Measurements from ENCODE around the gene TVP23B.
"Not testable (repeated sequence)": the region's sequence is repeated elsewhere in the genome, so short reads cannot be mapped to it uniquely, and the experiment has no call there.

Gene TVP23B

DNA sequence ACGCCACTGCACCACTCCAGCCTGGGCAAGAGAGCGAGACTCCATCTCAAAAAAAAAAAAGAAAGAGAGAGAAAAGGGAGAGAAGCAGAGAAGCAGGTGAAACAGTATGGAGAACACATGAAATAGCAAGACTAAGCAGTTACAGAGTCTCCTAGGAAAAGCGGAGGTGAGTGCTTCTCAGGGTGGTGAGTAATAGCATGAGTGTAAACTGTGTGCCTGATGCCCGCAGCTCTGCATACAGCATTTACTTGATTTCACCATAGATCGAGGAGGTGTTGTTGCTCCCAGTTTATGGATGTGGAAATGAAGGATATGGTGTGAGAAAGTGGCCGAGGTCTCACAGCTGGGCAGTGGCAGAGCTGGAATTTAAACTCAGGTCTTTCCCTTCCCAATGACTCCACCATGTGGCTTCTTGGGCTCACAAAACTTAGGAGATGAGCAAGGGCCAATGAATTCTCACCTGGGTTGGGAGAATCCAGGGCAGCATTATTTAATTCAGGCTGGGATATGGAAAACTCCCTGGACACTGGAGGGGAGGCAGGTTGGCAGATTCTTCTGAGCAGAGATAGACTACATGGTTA lies 27.1 kb upstream of the TVP23B start:
- not testable (repeated sequence) for H3K27ac ChIP-seq; H3K4me3 ChIP-seq (IDR thresholded peaks at IDR 0.05; ENCODE audit: insufficient read depth, low read depth, low read length); H3K9ac ChIP-seq; H3K36me3 ChIP-seq (ENCODE audit: insufficient read depth); H3K4me2 ChIP-seq; H3K4me1 ChIP-seq (ENCODE audit: low read depth, poor library complexity, severe bottlenecking); H2AFZ ChIP-seq (ENCODE audit: low read depth); H4K20me1 ChIP-seq (ENCODE audit: insufficient read depth); H3K27me3 ChIP-seq (ENCODE audit: insufficient read depth, low read depth); H3K79me2 ChIP-seq (ENCODE audit: insufficient read depth, low read depth)

DNA sequence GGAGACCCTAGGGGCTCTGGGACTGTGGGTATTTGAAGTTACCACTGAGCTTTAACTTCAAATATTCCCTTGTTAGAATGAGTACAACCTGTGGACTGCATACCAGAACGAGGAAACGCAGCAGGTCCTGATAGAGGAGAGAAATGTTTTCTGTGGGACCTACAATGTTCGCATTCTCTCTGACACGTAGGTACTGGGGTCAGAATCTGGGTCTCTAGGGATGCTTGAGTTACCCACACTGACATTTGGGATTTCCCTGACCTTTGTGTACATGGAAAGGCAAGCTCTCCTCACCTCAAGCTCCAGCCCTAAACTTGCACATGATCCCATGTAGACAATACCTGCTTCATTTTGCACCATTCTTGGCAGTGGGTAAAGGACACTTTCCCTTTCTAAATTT lies 25.0 kb upstream of the TVP23B start:
- not testable (repeated sequence) for H3K27me3 ChIP-seq (ENCODE audit: insufficient read depth, low read depth); H3K4me1 ChIP-seq (ENCODE audit: low read depth, poor library complexity, severe bottlenecking); H3K4me3 ChIP-seq (IDR thresholded peaks at IDR 0.05; ENCODE audit: insufficient read depth, low read depth, low read length); H4K20me1 ChIP-seq (ENCODE audit: insufficient read depth); H2AFZ ChIP-seq (ENCODE audit: low read depth); H3K27ac ChIP-seq; H3K79me2 ChIP-seq (ENCODE audit: insufficient read depth, low read depth); H3K9ac ChIP-seq; H3K36me3 ChIP-seq (ENCODE audit: insufficient read depth); H3K4me2 ChIP-seq

DNA sequence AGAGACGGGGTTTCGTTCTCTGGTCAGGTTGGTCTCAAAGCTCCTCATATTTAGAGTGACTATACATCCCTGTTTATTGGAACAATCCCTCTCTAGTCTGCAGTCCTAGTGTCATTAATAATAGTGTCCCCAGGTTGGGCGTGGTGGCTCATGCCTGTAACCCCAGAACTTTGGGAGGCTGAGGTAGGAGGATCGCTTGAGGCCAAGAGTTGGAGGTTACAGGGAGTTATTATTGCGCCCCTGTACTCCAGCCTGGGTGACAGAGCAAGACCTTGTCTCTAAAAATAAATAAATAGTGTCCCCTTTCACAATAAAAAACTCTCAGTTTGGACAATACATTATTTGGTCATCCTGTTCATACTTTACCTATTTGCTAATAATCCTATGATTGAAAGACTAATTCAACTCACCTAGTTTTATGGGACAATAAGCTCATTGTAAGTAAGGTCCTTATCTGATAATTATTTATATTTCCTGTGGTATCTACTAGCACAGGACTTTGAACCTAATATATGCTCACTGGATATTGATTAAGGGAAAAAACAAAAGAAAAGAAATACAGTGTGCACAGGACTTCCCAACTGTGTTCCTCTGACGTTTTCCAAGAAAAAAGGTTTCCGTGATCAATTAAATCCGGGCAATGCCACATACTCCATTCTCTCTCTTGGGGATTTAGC lies 23.5 kb upstream of the TVP23B start:
- H3K79me2 ChIP-seq (ENCODE audit: insufficient read depth, low read depth); H3K36me3 ChIP-seq (ENCODE audit: insufficient read depth); H3K4me3 ChIP-seq (IDR thresholded peaks at IDR 0.05; ENCODE audit: insufficient read depth, low read depth, low read length); H3K4me1 ChIP-seq (ENCODE audit: low read depth, poor library complexity, severe bottlenecking); H3K9ac ChIP-seq; H3K27me3 ChIP-seq (ENCODE audit: insufficient read depth, low read depth); H3K27ac ChIP-seq; H2AFZ ChIP-seq (ENCODE audit: low read depth); H4K20me1 ChIP-seq (ENCODE audit: insufficient read depth); H3K4me2 ChIP-seq: not testable (repeated sequence)

GRCh38 chr17:18758344-18758743 lies 22.6 kb upstream of the TVP23B start:
- H3K9ac ChIP-seq; H3K79me2 ChIP-seq (ENCODE audit: insufficient read depth, low read depth); H3K27me3 ChIP-seq (ENCODE audit: insufficient read depth, low read depth); H3K4me1 ChIP-seq (ENCODE audit: low read depth, poor library complexity, severe bottlenecking); H3K36me3 ChIP-seq (ENCODE audit: insufficient read depth); H3K4me3 ChIP-seq (IDR thresholded peaks at IDR 0.05; ENCODE audit: insufficient read depth, low read depth, low read length); H2AFZ ChIP-seq (ENCODE audit: low read depth); H3K27ac ChIP-seq; H3K4me2 ChIP-seq; H4K20me1 ChIP-seq (ENCODE audit: insufficient read depth): not testable (repeated sequence)

DNA sequence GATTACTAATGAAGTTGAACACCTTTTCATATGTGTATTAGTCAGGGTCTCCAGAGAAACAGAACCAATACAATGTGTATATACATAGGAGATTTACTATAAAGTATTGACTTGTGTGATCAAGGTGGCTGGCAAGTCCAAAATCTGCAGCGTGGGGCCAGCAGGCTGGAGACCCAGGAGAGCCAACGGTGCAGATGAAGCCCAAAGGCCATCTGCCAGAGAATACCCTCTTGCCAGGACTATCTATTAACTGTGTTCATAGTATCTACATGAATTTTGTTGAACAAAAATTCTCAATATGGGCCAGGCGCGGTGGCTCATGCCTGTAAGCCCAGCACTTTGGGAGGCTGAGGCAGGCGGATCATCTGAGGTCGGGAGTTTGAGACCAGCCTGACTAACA lies 20.8 kb upstream of the TVP23B start:
- H3K4me2 ChIP-seq; H3K9ac ChIP-seq; H3K4me1 ChIP-seq (ENCODE audit: low read depth, poor library complexity, severe bottlenecking); H3K27me3 ChIP-seq (ENCODE audit: insufficient read depth, low read depth); H2AFZ ChIP-seq (ENCODE audit: low read depth); H3K79me2 ChIP-seq (ENCODE audit: insufficient read depth, low read depth); H3K27ac ChIP-seq; H3K4me3 ChIP-seq (IDR thresholded peaks at IDR 0.05; ENCODE audit: insufficient read depth, low read depth, low read length); H4K20me1 ChIP-seq (ENCODE audit: insufficient read depth); H3K36me3 ChIP-seq (ENCODE audit: insufficient read depth): not testable (repeated sequence)

DNA sequence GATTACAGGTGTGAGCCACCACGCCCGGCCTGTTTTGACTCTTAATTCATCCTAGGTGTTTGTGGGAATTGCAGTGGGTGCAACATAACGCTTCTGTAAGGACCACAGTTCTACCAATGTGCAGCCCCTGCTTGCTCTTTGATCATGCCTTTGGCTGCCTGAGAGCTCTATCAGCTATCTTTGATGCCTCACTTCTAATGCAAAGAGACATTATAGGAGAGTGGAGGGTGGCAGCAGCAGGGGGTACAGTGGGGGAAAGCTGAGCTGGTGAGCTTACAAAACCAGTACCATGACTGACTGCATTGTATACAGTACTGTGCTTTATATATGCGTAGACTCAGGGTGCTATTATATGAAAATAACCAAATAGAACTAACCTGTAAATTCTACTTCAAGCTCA lies 10.4 kb upstream of the TVP23B start:
- not testable (repeated sequence) for H3K4me2 ChIP-seq; H3K79me2 ChIP-seq (ENCODE audit: insufficient read depth, low read depth)

GRCh38 chr17:18771066-18771465 lies 9.9 kb upstream of the TVP23B start:
- not testable (repeated sequence) for H3K9ac ChIP-seq; H3K4me3 ChIP-seq (IDR thresholded peaks at IDR 0.05; ENCODE audit: insufficient read depth, low read depth, low read length); H3K79me2 ChIP-seq (ENCODE audit: insufficient read depth, low read depth); H4K20me1 ChIP-seq (ENCODE audit: insufficient read depth); H3K27ac ChIP-seq; H3K27me3 ChIP-seq (ENCODE audit: insufficient read depth, low read depth); H3K4me1 ChIP-seq (ENCODE audit: low read depth, poor library complexity, severe bottlenecking); H3K4me2 ChIP-seq; H2AFZ ChIP-seq (ENCODE audit: low read depth); H3K36me3 ChIP-seq (ENCODE audit: insufficient read depth)

More for the DNA sequence above, 10.4 kb upstream of the TVP23B start:
- H3K4me1 ChIP-seq (ENCODE audit: low read depth, poor library complexity, severe bottlenecking); H3K4me3 ChIP-seq (IDR thresholded peaks at IDR 0.05; ENCODE audit: insufficient read depth, low read depth, low read length); H3K27ac ChIP-seq; H3K36me3 ChIP-seq (ENCODE audit: insufficient read depth); H4K20me1 ChIP-seq (ENCODE audit: insufficient read depth); H3K27me3 ChIP-seq (ENCODE audit: insufficient read depth, low read depth); H3K9ac ChIP-seq; H2AFZ ChIP-seq (ENCODE audit: low read depth): not testable (repeated sequence)

GRCh38 chr17:18772471-18772870 lies 8.5 kb upstream of the TVP23B start:
- Histone ChIP-seq H3K79me2 (ENCODE audit: insufficient read depth, low read depth) (no peaks in the 10 kb centered on the region), H3K4me3 (IDR thresholded peaks at IDR 0.05; ENCODE audit: insufficient read depth, low read depth, low read length) (no peak overlapping the region), H3K27me3 (ENCODE audit: insufficient read depth, low read depth) (no peaks in the 10 kb centered on the region), H3K36me3 (ENCODE audit: insufficient read depth) (no peaks in the 10 kb centered on the region), H3K4me2 (no peak overlapping the region), H3K9ac (no peak overlapping the region), H2AFZ (ENCODE audit: low read depth) (no peak overlapping the region), H3K27ac (no peak overlapping the region), H3K4me1 (ENCODE audit: low read depth, poor library complexity, severe bottlenecking) (no peaks in the 10 kb centered on the region), H4K20me1 (ENCODE audit: insufficient read depth) (no peaks in the 10 kb centered on the region)
- TF ChIP-seq CTCF (conservative IDR thresholded peaks at IDR 0.05; ENCODE audit: low read depth, low read length): no peak

- not testable (repeated sequence) for H3K4me1 ChIP-seq (ENCODE audit: low read depth, poor library complexity, severe bottlenecking); H2AFZ ChIP-seq (ENCODE audit: low read depth); H3K36me3 ChIP-seq (ENCODE audit: insufficient read depth); H3K79me2 ChIP-seq (ENCODE audit: insufficient read depth, low read depth); H3K27ac ChIP-seq; H3K27me3 ChIP-seq (ENCODE audit: insufficient read depth, low read depth); H4K20me1 ChIP-seq (ENCODE audit: insufficient read depth); H3K4me3 ChIP-seq (IDR thresholded peaks at IDR 0.05; ENCODE audit: insufficient read depth, low read depth, low read length); H3K4me2 ChIP-seq
- H3K9ac ChIP-seq: peak overlapping the region; percentile 49; the same call in 1 of the 2 replicates
These were observed 822 bp downstream of the TVP23B start for GRCh38 chr17:18781805-18782204.

- not testable (repeated sequence) for H3K4me3 ChIP-seq (IDR thresholded peaks at IDR 0.05; ENCODE audit: insufficient read depth, low read depth, low read length); H2AFZ ChIP-seq (ENCODE audit: low read depth); H3K36me3 ChIP-seq (ENCODE audit: insufficient read depth); H3K4me1 ChIP-seq (ENCODE audit: low read depth, poor library complexity, severe bottlenecking); H3K79me2 ChIP-seq (ENCODE audit: insufficient read depth, low read depth); H3K27ac ChIP-seq; H4K20me1 ChIP-seq (ENCODE audit: insufficient read depth); H3K4me2 ChIP-seq; H3K27me3 ChIP-seq (ENCODE audit: insufficient read depth, low read depth); H3K9ac ChIP-seq
These were observed 5.0 kb downstream of the TVP23B start for GRCh38 chr17:18785933-18786332.
